Fibroblast of skin of back (primary cell): ENCODE data around the gene PTHLH. TPM values are rescaled to one million over a fixed set of nuclear protein-coding genes. Genes with fewer than 3 reads are reported as not detected.

Experiments used
- DNase-seq: peaks from one replicate; pipeline ENCODE4 v3.0.0-alpha.2; 2013
- polyA plus RNA-seq, 2 experiments: library from polyadenylated mRNA; unstranded; fragments of 120-200 nt; gene quantifications; one replicate each; pipeline ENCODE4 v1.2.1, GENCODE V29; 2013; ENCODE audit not compliant: insufficient read length in 2 of 2

The PTHLH gene
- polyA plus RNA-seq (2013, experiment 1 of 2; ENCODE audit: insufficient read length), result 0.61 TPM
- polyA plus RNA-seq (2013, experiment 2 of 2; ENCODE audit: insufficient read length), result 0.54 TPM

DNA sequence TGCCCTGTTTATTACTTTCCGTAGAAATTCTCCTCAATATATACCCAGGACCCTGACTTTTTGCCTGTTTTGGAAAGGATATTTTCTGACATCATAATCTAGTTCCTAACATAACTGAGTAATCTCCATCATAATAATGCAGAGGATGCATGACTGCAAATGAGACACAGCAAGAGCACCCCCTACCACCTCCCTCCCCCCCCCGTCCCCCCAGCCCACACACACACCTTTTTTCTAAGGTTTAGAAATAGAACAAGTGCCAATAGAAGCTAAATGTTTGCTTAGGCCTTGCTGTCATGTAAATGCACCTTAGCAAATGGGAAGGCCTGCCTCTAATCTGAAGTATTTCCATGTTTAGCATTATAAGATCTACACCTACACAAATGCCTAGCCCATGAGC lies at the start of gene PTHLH:
Gene PTHLH, minus strand, starts transcription at position 13 of the 400 bp plus-strand sequence. CDS start 3,239 bp downstream, outside the sequence.
- no peak for DNase-seq

DNA sequence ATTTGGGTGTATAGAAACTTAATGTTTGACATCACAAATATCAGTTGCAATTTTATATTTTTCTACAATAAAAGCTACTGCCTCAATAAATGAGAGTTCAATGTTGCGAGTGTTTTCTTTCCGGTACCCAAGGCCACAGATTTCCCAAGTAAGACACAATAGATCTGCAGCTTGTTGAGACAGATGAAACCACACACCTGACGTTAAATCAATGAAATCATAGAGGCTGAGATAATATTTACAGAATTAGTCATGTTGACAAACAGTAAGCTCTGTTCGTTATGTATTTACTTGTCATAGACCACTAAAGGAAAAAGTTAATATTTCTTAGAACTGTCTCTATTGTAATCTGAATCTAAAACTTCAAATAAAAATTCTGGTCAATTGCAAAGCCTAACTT lies 49.2 kb upstream of the PTHLH start:
- no peak for DNase-seq

DNA sequence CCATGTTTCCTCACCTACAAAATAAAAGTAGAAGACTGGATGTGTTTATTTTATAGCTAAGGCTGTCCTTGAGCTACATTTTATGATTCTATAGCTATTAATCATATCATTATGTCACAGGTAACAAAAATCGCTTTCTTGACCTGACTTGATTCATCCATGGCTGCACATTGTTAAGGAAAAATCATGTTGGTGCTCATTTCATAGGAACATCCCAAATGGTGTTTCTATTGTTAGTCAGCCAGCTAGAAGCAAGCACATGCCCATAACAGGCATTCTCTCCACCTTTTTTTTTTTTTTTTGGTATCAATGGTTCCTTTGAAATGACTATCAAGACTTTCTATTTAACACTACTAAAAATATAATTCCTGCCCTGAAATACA lies 45.3 kb upstream of the PTHLH start:
- no peak for DNase-seq

DNA sequence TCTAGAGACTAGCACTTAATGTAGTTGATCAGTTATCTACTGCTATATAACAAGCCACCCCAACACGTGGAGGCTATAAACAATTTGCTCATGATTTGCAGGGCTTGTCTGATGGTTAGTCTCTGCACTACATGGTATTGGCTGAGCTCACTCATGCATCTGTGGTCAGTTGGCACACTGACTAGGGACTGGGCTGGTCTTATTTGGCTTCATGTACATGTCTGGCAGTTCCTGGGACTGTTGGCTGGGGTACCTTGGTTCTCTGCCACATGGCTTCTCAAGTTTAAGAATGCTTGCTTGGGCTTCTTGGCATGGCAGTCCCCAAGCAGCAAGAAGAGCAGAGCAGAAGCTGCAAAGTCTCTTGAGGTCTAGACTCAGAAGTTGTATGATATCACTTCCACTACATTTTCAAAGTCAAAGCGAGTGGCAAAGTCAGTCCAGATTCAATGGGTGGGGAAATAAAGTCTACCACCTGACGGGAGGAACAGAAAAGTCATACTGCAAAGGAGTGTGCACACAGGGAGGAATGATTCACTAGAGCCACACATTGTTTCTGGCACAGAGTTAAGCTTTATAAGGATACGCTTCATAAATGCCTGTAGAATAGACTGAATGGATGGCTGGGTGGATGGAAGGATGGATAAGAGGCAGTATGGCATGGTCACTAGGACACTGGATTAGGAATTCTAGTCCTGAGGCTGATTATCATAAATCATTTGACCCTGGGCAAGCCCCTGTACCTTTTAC lies 44.8 kb upstream of the PTHLH start:
- no peak for DNase-seq

DNA sequence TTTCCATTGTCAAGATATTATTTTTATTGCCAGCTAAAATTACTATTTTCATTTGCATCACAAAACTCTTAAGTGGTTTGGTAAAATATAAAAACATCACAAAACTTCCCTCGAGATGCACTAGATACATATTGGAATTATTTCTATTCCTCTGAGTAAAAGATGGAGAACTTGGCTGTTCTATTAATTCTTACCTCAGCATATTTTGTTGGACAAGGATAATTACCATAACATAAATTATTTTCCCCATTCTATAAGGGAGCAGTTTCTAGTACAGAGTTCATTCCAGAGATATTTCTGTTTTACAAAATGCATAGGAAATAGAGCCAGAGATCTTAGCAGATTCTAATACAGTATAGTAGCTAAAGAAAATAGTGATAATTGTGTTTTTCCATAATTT lies 42.6 kb upstream of the PTHLH start:
- no peak for DNase-seq

DNA sequence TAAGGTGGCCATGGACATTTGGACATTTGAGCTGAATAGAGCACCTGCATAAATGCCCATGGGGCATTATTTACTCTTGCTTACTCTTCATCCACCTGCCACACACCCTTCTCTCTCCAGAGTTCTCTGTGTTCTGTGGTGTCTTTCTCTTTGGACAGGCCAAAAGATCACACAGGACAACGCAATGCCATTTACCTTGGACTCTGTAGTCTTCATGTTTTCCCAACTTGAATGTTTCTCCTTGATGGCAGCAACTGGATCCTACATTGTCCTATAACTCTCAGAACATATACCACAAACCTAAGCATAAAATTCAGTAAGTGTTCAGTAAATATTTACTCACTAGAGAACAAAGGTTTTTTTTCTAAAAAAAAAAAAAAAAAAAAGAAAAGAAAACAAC lies 41.7 kb upstream of the PTHLH start:
- DNase-seq, result no peak

DNA sequence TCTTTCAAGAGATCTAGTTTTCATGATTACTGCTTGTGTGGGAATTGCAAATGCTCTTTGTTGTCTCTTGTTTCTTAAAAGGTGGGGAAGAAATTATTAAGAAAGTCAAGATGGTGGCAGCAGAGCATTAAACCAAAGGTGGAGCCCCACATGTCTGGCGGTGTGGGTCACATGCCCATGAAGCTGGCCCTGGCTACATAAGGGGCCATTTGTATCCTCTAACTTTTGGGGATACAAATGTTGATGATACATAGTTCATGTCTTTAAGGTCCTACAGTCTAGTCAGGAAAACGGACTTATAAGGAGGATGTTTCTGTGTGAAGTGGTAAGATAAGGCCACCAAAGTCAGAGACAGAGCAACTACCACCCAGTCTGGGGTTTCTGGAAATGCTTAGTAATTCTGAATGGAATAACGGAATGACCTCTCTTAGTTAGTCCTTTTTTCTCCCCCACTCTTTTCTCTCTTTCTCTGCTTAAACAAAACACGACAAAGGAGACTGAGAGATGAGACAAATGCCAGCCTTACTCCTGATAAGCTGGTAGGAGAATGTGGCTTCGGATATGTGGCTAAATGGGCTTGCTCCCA lies 39.9 kb upstream of the PTHLH start:
- no peak for DNase-seq

DNA sequence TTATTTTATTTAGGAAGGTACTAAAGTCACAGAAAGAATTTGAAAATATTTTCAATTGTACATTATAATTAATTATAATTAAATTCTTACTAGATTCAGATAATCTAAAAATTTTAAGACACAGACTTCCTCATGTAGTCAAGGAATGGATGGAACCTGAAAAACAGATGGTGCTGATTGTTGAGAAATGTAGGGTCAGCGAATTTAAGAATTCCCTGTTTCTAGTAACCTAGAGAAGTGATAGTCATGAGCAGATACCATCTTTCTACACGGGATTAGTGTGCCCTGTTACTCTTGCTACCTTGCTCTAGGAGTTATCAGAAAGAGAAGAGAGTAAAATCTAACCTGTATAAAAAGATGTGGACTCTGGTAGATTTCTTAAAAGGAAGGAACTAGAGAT lies 37.5 kb upstream of the PTHLH start:
- DNase-seq, result no peak

DNA sequence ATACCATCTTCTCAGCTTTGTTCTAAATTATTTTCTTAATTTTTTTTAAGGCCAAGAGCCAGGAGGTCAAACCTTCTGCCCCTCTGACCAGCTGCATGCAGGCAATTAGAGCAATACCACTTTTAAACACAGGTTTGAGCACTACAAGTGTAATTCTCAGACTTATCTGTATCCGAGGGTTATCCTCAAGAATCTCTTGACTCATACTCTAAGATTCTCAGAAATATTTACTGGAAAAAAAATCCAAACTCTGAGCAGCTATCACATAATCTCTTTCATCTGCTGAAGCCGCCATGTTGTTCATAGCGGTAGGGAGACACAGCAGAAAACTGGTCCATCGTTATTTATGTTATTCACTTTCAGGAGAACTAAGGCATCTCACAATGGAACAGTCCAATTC lies 27.4 kb upstream of the PTHLH start:
- no peak for DNase-seq

DNA sequence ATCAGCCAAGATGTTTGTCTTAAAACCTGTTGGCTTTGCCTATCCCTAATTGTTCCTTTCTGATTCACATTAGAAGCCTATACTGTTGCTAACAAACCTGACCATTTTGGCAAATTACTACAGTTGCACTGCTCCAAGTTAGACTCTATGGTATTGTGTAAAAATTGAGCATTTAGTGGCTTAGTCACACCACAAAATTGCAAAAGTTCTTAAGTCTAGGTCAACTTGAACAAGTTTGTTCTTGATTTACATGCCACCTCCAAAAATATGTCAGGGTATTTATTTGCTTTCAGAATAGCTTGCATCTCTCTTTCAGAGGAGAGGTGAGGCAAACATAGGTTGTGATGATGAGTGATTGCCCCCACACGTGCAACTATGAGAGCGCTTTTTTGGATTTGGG lies 27.0 kb upstream of the PTHLH start:
- DNase-seq, result no peak

DNA sequence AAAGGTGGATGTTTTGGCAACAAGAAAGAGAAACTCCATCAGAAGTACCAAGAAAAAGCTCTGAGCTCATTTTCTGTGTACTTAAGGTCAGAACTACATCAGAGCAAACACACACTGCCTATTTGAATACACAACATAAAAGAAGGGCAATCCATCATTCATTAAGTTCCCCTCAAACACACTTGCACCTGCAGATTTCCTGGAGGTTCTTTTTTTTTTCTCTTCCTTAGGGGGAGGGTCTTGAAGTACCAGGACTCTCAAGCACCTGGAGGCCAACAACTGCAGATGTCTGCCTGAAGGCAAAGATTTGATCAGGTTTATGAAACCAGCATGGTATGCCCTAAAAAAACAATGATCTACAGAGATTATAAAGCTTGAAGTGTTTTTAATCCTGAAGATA lies 26.1 kb upstream of the PTHLH start:
- no peak for DNase-seq

DNA sequence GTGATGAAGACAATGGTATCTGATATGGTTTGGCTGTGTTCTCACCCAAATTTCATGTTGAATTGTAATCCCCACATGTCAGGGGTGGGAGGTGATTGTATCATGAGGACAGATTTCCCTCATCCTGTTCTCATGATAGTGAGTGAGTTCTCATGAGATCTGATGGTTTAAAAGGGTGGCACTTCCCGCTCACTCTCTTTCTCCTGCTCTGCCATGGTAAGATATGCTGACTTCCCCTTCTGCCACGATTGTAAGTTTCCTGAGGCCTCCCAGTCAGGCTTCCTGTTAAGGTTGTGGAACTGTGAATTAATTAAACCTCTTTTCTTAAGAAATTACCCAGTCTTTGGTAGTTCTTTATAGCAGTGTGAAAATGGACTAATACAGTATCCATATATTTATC lies 25.6 kb upstream of the PTHLH start:
- no peak for DNase-seq

DNA sequence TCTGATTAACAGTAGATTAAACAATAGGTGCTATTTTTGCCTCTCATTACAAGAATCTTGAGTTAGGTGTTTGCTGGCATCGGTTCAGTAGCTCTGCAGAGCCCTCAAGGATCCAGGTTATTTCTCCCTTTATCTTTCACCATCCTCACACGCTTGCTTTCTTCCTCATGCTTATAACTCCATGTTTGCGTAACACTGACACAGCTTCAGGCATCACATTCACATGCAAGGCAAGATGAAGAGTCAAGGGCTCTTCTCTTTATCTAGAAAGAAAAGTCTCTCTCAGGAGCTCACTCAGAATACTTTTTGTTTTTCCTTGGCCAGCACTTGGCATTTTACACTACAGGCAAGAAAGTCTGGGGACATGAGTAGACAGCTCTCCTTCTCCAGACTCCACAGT lies 24.2 kb upstream of the PTHLH start:
- DNase-seq, result no peak

DNA sequence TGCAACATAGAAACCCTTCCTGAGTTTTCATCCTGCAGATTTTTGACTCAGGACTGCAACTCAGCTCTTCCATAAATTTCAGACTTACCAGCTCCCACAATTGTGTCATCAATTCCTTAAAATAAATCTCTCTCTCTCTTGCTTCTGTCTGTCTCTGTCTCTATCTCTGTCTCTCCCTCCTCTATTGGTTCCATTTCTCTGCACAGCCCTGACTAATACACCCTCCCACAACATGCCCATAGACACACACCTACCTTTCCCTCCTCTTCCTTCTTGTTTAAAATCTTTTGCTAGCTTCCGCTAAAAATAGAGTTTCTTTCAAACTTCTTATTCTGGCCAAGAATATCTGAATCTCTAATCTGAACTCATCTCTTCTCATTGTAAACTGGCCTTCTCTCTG lies 22.9 kb upstream of the PTHLH start:
- no peak for DNase-seq

DNA sequence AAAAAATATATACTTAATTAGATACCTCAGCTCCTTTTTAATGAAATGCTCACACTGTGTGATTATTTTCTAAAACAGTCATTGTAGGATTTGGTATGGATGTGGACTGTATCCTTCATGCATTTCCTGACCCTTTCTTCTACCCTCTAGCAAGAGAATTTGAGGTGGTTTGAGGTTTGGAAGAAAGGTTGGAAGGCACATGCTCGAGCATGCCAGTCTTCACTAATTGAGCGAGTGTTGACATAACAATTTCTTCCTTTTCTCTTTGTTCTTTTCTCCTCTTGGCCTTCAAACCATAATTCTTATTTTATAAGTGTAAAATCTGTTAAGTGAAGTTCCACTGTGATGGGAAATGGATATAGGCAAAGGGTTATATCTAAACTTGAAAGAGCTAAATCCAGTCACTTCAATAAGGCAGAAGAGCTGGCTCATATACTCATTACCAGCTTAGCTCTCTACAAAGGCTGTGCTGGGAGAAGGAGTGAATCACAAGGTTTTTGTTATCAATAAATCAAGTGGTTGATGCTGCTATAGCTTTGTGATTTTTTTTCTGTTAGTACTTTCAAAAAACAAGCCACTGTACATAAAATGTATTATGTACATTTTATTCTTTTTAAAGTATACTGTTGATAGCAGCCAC lies 16.2 kb upstream of the PTHLH start:
- DNase-seq, result no peak

DNA sequence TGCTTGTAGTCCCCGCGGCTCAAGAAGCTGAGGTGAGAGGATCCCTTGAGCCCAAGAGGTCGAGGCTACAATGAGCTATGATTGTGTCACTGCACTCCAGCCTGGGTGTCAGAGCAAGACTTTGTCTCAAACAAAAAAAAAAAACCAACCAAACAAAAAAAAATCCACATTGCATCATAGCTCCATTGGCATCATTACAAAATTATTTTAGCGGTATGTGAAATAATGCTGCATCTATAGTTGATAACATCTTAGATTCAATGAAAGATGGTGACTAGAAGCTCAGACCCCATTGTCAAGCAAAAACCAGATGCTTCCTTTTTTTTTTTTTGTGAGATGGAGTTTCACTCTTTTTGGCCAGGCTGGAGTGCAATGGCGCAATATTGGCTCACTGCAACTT lies 14.8 kb upstream of the PTHLH start:
- no peak for DNase-seq

DNA sequence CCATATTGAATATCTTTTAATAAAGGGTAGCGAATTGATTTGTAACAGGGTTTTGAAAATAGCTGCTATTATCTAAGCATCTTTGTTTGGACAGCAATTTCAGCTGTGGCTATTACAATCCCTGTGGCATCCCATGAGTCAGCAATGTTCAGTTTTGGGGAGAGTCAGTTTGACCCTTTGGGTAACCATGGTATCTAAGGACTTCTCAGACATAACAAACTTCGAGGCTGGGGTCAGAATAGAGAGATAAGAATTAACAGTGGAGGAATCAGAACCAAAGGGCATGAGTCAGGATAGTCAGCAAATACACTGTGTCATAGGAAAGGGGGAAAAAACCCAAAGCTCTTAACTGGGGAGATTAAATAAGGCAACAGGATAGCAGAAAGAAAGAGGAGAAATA lies 11.7 kb upstream of the PTHLH start:
- peak; percentile 80 for DNase-seq

DNA sequence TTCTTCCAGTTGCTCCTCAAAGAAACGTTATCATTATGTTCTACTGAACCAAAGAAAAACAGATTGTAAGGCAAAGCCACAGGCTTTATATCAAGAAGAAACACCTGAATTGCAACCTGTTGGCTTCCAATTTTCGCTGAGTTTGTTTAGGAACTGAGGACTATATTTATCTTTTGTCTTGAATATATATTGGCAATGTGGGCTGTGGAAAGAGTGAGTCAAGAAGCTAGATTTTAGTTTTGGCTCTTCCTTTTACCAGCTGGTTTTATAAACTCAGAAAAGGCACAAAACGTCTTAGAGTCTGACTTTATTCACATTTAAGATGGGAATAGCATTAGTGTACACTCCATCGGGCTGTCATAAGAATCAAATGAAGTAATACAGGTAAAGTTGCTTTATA lies 10.4 kb upstream of the PTHLH start:
- no peak for DNase-seq

DNA sequence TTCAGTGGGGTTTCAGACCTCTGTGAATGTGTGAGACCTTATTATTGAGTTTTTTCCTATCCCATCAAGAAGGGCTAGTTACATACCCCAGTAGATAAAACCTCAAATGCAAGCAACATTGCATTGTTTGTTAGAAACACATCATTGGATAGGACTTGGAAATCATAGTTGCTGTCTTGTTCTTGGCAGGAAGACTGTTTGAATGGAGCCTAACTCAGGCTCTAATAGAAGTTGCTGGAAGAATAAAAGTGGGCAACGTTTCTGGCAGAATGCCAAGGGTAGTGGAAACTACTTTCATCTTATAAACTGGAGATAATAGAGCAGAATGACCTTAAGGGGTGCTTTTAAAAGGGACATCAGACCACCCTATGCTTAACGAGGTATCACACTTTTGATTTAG lies 9.9 kb upstream of the PTHLH start:
- no peak for DNase-seq

DNA sequence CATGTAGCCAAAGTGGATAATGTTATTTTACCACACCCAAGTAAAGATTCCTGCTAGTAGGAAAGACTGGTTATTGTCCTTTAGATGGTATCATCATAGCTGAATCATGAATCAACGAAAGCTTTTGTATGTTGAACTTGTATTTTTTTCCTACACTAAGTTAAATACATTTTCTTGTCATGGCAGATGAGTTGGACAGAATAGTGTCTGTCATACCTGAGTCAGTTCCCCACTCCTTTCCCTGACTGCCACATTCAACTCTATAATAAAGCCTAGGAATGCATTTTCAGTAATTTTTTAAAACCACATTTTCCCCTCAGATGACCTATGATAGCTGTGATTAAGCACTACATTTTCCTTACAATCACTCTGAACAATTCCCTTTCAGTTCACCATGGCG lies 9.3 kb upstream of the PTHLH start:
- peak; percentile 74 for DNase-seq

DNA sequence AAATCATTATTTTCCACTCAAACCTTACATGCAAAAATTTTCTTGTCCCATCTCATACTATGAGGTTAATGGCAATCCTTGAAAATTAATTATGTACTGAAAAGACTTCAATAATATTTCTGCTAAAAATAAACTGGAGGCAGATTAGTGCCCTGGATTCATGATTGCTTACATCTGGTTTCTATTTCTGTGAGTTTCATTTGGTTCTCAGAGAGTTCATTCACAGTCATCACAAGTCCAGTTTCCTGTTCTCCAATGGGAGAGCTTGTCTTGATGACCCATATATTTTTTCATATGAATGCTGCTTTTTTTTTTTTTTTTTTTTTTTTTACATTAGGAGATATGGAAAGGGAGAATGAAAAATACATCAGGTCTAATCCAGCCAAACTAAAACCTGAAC lies 6.6 kb upstream of the PTHLH start:
- peak; percentile 43 for DNase-seq

DNA sequence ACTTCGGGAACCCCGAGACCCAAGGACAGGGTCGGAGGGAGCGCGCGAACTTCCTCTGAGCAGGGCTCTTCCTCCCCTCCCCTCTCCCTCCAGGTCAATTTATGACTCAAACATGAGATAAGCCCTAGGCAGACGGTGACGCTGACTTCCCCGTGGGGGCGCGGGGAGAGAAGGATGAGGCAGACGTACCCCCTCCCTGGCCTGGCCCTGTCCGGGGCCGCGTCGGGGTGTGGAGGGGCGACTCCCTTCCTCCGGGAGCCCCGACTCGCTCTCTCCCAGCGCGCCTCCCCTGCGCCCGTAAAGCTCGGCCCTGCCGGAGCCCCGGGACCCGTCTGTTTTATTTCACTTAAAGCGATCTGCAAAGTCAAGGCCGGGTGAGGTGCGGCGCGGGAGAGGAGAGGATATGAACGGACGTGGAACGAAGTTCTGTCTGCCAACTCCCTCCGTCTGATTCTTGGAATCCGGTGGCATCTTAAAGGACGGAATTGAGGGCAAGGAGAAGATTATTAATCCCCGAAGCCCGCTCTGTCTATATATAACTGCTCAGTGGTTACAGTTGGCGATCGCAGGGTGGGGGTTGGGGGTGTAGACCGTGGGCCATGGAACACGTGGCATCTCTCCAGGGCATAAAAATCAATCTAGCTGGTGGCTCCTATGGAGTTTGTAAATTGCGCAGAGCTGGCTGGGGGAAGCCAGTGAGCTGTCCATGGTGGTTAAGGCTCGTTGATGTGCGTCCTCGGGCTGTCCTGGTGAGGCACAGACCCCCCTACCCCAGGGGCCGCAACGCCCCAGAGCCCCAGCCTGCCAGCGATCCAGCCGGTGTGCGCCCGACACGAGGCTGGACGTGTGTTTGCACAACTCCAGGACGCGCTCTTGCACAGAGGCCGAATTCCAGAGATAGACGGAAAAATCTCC lies 2.9 kb upstream of the PTHLH start:
- DNase-seq, result peak; percentile 70

DNA sequence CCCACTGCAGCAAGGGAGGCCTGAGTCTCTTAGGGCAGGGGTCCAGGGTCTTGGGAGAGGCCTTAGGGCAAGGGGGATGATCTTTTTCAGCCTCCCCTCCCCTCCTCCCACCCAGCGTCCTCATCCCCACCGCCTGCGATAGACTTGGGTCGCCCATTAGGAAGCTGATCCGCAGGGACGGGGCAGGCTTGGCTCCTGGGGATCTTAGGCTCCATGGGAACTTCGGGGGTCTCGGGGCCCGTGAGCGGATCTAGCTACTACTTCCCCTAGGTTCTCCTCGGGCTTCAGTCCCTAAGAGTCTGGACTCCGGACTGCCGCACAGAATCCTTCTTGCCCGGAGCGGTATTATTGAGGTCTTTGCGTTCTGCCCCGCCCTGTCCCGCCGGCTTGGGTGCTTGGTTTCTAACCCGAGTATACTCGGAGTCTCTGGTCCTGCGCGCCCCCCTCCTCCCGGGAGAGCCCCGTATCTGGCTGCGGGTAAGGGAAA lies 2.2 kb upstream of the PTHLH start:
- no peak for DNase-seq
